GM18505 (cell line): Measurements from ENCODE around the gene DCUN1D1.
A peak's percentile ranks its signal among the peaks of the same experiment; 100 is the strongest.

Experiments used
- ATAC-seq: cut with Tn5 transposase; IDR thresholded peaks from one replicate; pipeline ENCODE4 v1.9.1; 2021; ENCODE audit not compliant: unreplicated experiment
- POLR2A ChIP-seq: IDR thresholded peaks from 4 replicates; pipeline ENCODE4 v1.6.1; 2011; ENCODE audit warnings: borderline replicate concordance; ENCODE audit not compliant: insufficient read depth, insufficient read length; ENCODE audit errors: extremely low read depth

Gene DCUN1D1

DNA sequence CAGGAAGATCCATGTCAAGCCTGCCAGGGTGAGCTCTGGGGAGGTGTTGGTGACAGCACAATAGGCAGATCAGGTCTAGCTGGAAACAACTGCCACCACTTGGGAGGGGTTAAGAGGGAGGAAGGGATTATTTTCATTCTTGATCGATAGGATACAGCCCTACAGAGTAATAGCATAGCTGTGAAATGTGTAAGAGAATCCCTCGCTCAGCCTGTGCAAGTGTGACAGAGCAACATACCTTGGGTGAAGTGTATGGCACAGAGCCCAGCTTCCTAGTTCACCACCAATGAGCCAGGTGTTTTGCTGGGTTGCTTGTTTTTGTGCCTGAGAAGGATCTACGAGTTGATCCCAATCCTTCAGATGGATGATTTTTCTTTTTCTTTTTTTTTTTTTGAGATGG, 9.2 kb upstream of the DCUN1D1 start:
- no peak for TF ChIP-seq POLR2A
- ATAC-seq: no peak

DNA sequence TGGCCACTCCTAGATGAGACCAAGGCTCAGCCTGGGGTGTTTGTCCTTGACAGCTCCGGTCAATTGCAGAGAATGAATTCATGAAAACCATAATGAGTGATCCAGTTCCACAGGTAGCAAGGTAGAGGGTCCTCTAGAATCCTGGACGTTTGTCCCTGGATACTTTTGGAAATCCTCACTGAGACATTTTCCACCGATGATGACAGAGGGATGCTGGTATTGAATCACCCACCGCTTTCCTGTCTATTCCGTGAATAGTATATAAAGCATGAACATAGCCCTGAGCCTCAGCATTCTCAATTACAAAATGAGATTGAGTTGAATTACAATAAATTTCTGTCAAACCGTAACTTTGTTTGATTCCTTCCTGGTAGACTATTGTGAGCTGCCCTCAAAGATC, 5.7 kb upstream of the DCUN1D1 start:
- ATAC-seq: no peak
- no peak for TF ChIP-seq POLR2A

DNA sequence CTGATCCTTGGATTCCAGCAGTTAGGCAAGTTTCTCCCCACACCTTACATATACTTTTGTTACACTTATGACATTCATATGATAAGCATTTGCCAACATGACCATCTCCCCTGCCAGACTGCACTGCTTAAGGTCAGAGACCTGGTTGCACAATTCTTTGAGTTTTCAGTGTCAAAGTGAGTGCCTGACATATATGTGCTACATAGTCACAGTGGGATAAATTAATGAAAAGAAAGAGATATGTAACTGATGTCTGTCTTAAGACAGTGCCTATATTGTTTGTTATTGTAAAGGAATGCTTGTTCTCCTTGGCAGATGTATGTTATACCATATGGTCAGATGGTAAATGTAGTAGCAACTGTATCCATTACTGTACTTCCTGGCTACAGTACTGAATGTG, 3.5 kb upstream of the DCUN1D1 start:
- ATAC-seq: no peak
- no peak for TF ChIP-seq POLR2A

DNA sequence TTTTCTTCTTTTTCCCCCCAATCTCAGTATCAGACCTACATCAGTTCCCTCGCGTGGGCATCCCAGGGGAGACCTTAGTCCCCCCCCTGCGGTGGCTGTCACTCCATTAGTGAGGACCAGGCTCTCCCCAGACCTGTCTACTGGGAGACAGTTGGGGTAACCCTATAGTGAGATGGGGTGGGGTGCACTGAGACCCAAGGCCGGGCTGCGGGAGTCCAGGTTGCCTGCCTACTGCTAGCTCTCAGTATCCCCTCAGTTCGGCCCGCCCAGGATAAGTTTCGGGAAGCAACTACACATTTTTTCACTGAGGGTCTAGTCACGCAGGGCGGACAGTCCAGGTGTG, 671 bp upstream of the DCUN1D1 start:
- TF ChIP-seq POLR2A: no peak
- ATAC-seq: no peak

DNA sequence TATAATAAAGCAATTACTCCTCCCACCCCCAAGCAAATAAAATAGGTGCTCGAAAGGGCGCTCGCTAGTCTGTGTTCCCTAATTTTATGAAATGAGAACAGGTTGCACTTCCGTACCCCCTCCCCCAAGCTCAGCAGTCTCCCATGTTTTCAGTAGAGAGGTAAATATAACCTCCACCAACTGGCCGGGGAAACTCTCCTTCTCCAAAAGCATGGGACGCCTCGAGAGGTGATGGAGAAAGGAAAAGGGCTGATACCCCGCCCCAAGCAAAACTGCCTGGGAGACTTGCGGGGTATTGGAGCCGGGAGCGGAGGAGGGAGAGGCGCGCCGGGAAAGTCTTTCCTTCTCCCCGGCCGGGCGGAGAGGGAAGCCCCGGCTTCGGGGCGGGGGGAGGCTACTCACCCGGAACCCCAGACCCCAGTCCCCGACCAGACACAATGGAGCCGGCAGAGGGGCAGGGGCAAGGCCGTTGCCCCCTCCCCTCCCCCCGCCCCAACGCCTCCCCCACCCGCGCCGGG, 605 bp downstream of the DCUN1D1 start:
- peak; percentile 5 for ATAC-seq

DNA sequence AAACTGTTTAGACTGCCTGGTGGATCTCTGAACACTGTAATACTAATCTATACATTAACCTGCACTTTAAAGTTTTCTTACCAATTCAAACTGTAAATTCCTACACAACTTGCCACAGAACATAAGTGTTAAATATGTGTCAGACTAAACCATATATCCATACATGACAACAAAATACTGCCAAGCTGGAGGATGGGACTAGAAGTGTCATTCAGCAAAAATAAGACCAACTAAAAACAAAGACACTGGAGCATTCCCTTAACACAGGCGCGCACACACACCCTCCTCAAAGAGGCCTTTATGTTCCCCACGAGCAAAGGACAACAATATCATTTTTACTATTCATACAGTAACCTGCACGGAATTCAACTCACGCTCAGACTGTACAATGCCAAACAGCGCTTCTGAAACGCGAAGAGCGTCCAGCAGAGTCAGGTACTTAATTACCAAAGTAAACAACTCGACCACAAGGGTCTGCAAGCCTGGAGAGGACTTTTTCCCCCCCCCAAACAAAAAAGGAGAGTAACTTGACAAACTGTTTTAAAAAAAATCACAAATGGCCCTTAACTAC, 1.1 kb downstream of the DCUN1D1 start:
- TF ChIP-seq POLR2A: no peak
- ATAC-seq: no peak

More for the DNA sequence above, 605 bp downstream of the DCUN1D1 start:
- no peak for TF ChIP-seq POLR2A

DNA sequence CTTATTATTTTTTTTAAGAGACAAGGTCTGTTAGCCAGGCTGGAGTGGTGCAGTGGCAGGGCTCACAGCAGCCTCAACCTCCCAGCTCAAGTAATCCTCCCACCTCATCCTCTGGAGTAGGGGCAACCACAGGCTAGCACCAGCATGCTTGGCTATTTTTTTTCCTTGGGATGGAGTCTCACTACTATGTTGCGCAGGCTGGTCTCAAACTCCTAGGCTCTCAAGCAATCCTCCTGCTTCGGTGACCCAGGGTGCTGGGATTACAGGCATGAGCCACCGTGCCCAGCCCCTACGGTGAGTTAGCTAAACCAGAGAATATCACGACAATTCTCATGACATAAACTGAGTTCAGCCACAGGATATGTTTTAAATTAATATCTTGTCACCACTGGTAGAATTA, 2.0 kb downstream of the DCUN1D1 start:
- TF ChIP-seq POLR2A: no peak
- no peak for ATAC-seq

DNA sequence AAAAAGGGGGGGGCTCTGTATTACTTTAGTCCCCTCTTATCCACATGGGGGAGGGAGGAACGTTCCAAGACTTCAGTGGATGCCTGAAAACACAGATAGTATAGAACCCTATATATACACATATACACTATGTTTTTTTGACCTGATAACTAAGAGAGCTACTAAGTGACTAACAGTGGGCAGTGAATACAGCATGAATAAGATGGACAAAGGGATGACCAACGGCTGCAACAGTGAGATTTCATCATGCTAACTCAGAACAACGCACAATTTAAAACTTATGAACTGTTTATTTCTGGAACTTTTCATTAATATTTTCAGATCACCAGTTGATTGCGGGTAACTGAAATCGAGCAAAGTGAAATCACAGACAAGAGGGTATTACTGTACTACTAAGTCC, 7.3 kb downstream of the DCUN1D1 start:
- no peak for ATAC-seq
- TF ChIP-seq POLR2A: no peak

DNA sequence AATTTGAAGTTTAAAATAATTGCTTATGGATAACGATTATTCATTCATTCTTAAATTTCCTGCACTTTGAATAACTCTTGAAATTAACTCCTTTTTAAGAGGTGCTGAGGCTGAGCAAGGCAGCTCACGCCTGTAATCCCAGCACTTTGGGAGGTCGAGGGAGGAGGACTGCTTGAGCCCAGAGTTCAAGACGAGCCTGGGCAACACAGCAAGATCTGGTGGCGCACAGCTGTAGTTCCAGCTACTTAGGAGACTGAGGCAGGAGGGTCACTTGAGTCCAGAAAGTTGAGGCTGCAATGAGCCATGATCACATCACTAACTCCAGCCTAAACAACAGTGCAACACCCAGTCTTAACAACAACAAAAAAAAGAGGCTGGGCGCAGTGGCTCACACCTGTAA, 8.0 kb downstream of the DCUN1D1 start:
- no peak for ATAC-seq
- TF ChIP-seq POLR2A: no peak

DNA sequence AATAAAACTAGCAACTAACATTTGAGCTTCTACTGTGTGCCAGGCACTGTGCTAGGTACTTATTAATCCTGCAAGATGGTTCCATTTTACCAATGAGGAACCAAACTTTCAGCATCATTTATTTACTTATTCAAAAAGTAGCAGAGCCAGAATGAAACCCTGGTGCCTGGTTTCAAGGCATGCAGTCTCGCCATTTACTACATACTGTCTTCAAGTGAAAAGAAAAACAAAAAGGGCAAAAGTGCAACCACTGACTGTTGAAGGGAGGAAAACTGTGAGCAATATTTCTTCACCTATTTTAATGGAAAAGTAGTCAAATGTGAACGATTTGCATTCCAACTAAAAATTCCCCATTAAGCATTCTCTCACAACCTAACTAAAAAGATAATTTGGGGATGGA, 8.7 kb downstream of the DCUN1D1 start:
- no peak for TF ChIP-seq POLR2A
- ATAC-seq: no peak

DNA sequence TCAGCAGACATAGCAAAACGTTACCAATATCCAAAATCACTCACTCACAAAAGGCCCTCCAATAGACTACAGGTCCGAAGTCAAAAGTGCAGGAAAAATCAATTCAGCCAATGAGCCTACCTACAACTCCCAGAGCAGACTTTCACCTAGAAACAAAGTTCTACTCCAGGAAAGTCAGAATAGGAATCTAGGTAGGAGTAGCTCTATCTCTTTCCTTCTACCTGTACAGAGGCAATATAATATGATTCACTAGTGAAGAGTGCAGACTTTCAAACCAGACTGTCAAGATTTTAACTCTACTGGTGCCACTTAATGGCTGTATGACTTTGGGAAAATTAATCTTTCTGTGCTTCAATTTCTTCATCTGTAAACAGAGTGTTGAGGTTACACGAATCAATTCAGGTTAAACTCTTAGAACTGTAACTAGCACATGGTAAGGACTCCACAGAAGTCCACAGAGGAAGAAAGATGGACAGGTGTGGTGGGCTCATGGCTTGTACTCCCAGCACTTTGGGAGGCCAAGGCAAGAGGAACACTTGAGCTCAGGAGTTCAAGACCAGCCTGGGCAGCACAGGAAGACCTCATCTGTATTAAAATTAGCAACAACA, 9.4 kb downstream of the DCUN1D1 start:
- ATAC-seq: no peak
- no peak for TF ChIP-seq POLR2A

DNA sequence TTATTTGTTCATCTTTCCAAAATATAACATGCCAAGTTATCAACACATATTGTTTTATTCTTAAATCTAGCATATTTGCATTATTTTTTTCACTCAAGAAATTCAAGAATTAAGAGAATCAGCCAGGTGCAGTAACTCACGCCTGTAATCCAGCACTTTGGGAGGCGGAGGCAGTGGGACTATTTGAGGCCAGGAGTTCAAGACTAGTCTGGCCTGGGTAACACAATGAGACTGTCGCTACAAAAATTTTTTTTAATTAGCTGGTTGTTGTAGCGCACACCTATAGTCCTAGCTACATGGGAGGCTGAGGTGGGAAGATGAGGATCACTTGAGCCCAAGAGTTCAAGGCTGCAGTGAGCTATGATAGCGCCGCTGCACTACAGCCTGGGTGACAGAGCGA, 10.5 kb downstream of the DCUN1D1 start:
- ATAC-seq: no peak
- TF ChIP-seq POLR2A: no peak

DNA sequence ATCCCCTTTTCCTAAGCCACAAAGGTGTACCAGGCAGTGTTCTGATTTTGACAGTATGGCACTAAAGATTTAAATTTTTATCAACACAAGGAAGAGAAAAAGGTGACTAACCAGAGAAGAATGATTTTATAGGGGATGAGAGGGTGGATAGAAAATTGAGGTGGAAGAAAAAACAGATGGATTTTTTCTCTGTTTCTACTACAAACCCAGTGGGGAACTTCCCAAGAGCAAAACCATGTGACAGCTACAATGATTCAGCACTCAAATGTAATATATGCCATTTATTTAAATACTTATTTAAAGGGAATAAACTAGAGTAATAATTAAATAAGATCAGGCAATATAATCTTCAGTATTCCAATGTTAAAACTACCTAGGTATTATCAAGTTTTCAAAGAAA, 11.1 kb downstream of the DCUN1D1 start:
- ATAC-seq: no peak
- no peak for TF ChIP-seq POLR2A
